Measurements from ENCODE around the gene AKT1S1.

The AKT1S1 gene

GRCh38 chr19:49906879-49907564 lies 29.9 kb upstream of the AKT1S1 start:
- peak overlapping the region; percentile 20; the same call in 1 of the 2 replicates for H3K4me3 ChIP-seq (ENCODE audit: low read depth, low read length)
- no peak for TF ChIP-seq CTCF (IDR thresholded peaks at IDR 0.05; ENCODE audit: insufficient read depth, low read depth, low read length, missing control alignments)
- peak; percentile 81 for DNase-seq (ENCODE audit: low read depth)

- no peak overlapping the region; the same call in 1 of the 2 replicates for H3K4me3 ChIP-seq (ENCODE audit: low read depth, low read length)
- no peak for TF ChIP-seq CTCF (IDR thresholded peaks at IDR 0.05; ENCODE audit: insufficient read depth, low read depth, low read length, missing control alignments)
- DNase-seq (ENCODE audit: low read depth) = no peak
These were observed 27.0 kb upstream of the AKT1S1 start for GRCh38 chr19:49904136-49904535.

GRCh38 chr19:49896863-49897621 lies 19.9 kb upstream of the AKT1S1 start, which contains the start of gene IL4I1:
Gene IL4I1 (minus strand): TSS chr19:49896887. CDS start chr19:49896160, 727 bp downstream.
- no peak for TF ChIP-seq CTCF (IDR thresholded peaks at IDR 0.05; ENCODE audit: insufficient read depth, low read depth, low read length, missing control alignments)
- H3K4me3 ChIP-seq (ENCODE audit: low read depth, low read length) = peak within 1 kb of the TSS; percentile 83
- DNase-seq (ENCODE audit: low read depth) = peak; percentile 94

- TF ChIP-seq CTCF (IDR thresholded peaks at IDR 0.05; ENCODE audit: insufficient read depth, low read depth, low read length, missing control alignments) = no peak
- peak overlapping the region; percentile 83 for H3K4me3 ChIP-seq (ENCODE audit: low read depth, low read length)
- DNase-seq (ENCODE audit: low read depth) = peak; percentile 66
These were observed 18.6 kb upstream of the AKT1S1 start for GRCh38 chr19:49895566-49896297.

- TF ChIP-seq CTCF (IDR thresholded peaks at IDR 0.05; ENCODE audit: insufficient read depth, low read depth, low read length, missing control alignments) = no peak
- peak; percentile 92 for DNase-seq (ENCODE audit: low read depth)
- H3K4me3 ChIP-seq (ENCODE audit: low read depth, low read length) = peak overlapping the region; percentile 83
These were observed 17.9 kb upstream of the AKT1S1 start for GRCh38 chr19:49894879-49895565.

GRCh38 chr19:49894011-49894664 lies 17.0 kb upstream of the AKT1S1 start:
- H3K4me3 ChIP-seq (ENCODE audit: low read depth, low read length) = peak overlapping the region; percentile 83
- no peak for TF ChIP-seq CTCF (IDR thresholded peaks at IDR 0.05; ENCODE audit: insufficient read depth, low read depth, low read length, missing control alignments)
- peak; percentile 68 for DNase-seq (ENCODE audit: low read depth)

Data from GM12865 (cell line).